HAP-1 (cell line): ENCODE results near the gene LMF2.
"Not testable (repeated sequence)": the region's sequence is repeated elsewhere in the genome, so short reads cannot be mapped to it uniquely, and the experiment has no call there.

Source experiments
- DNase-seq, 2 experiments: peaks; one replicate each; pipeline ENCODE4 v3.0.0-alpha.2; 2016 to 2020; ENCODE audit warnings: low spot score in 2 of 2
- H3K27me3 ChIP-seq: fragments of 250-450 bp; sonication (Bioruptor Pico); 2 replicates; pipeline ENCODE4 v1.5.1; 2020; ENCODE audit warnings: low read depth, mild to moderate bottlenecking, moderate library complexity
- H3K36me3 ChIP-seq: fragments of 250-450 bp; sonication (Bioruptor Pico); replicated peaks from 2 replicates; pipeline ENCODE4 v1.5.1; 2020; ENCODE audit warnings: mild to moderate bottlenecking
- H3K4me1 ChIP-seq: fragments of 250-450 bp; sonication (Bioruptor Pico); 2 replicates; pipeline ENCODE4 v1.5.1; 2020; ENCODE audit warnings: mild to moderate bottlenecking
- H3K4me3 ChIP-seq: fragments of 250-450 bp; sonication (Bioruptor Pico); 2 replicates; pipeline ENCODE4 v1.5.1; 2020; ENCODE audit warnings: mild to moderate bottlenecking, moderate library complexity
- H3K9me3 ChIP-seq: fragments of 250-450 bp; sonication (Bioruptor Pico); 2 replicates; pipeline ENCODE4 v1.5.1; 2020; ENCODE audit warnings: mild to moderate bottlenecking, moderate library complexity
- in situ Hi-C: fragments of 300-500 bp; cut with MboI; formaldehyde crosslinking; loops from 3 replicates; pipeline ENCODE4 v1.14.3; 2020; ENCODE audit warnings: low sequenced_read_pairs, inconsistent platforms, mixed read lengths

Gene LMF2

GRCh38 chr22:50522806-50523438, 15.4 kb upstream of the LMF2 start:
- in situ Hi-C loops = no loop called here
- Histone ChIP-seq H3K27me3 (no peaks in the 10 kb centered on the region), H3K4me1 (peaks cover 8% of the 10 kb centered on the region; the same call in 1 of the 2 replicates), H3K36me3 (peaks cover 59% of the 10 kb centered on the region), H3K9me3 (no peaks in the 10 kb centered on the region), H3K4me3 (no peak overlapping the region)
- no peak for DNase-seq

GRCh38 chr22:50522208-50522805, 14.8 kb upstream of the LMF2 start:
- in situ Hi-C loops = no loop called here
- Histone ChIP-seq H3K4me1 (peaks cover 7% of the 10 kb centered on the region; the same call in 1 of the 2 replicates), H3K36me3 (peaks cover 64% of the 10 kb centered on the region), H3K9me3 (no peaks in the 10 kb centered on the region), H3K4me3 (no peak overlapping the region), H3K27me3 (no peaks in the 10 kb centered on the region)
- no peak for DNase-seq

DNA sequence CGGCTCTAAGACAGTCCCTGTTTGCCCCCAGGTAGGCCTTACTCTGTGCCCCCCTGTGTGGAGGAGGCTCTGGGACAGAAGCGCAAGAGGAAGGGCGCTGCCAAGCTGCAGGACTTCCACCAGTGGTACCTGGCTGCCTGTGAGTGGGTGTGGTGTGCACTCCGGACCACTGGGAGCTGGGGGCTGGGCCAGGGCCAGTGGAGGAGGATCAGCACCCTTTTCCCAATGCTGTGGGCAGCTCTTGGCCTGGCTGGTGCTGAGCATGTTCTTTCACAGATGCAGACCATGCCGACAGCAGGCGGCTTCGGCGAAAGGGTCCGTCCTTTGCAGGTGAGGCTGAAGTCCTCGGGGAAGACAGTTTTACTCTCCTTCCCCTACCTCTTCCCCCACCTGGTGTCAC, 14.2 kb upstream of the LMF2 start:
- H3K4me1 ChIP-seq = peaks cover 1% of the 10 kb centered on the region; the same call in 1 of the 2 replicates
- DNase-seq = no peak
- in situ Hi-C loops = no loop called here
- H3K9me3 ChIP-seq = no peaks in the 10 kb centered on the region
- peaks cover 67% of the 10 kb centered on the region for H3K36me3 ChIP-seq
- no peaks in the 10 kb centered on the region for H3K27me3 ChIP-seq
- no peak overlapping the region for H3K4me3 ChIP-seq

GRCh38 chr22:50520826-50521453, 13.4 kb upstream of the LMF2 start:
- no peaks in the 10 kb centered on the region for H3K4me1 ChIP-seq

GRCh38 chr22:50520184-50520583, 12.7 kb upstream of the LMF2 start:
- H3K4me1 ChIP-seq, in situ Hi-C loops, H3K4me3 ChIP-seq, H3K9me3 ChIP-seq, H3K27me3 ChIP-seq, DNase-seq: not testable (repeated sequence)
- peaks cover 75% of the 10 kb centered on the region for H3K36me3 ChIP-seq

More at GRCh38 chr22:50520826-50521453, 13.4 kb upstream of the LMF2 start:
- Histone ChIP-seq H3K27me3 (no peaks in the 10 kb centered on the region), H3K4me3 (no peak overlapping the region), H3K9me3 (no peaks in the 10 kb centered on the region), H3K36me3 (peaks cover 74% of the 10 kb centered on the region)
- in situ Hi-C loops = no loop called here
- no peak for DNase-seq

DNA sequence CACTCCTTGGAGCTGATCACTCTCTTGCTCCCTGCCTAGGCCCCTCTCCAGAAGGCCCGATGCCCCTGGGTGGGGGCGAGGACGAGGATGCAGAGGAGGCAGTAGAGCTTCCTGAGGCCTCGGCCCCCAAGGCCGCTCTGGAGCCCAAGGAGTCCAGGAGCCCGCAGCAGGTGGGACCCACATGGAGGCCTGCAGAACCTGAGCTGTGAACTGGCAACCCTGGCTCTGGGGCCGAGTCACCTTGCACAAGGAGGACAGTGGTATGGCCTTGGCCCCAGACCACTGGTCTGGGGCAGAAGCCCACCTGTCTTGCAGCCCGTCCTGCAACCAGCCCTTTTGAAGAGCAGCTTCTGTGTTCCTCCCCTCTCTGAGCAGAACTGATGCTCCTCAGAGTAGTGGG, 11.6 kb upstream of the LMF2 start:
- H3K36me3 ChIP-seq = peaks cover 74% of the 10 kb centered on the region
- no peak for DNase-seq
- no peaks in the 10 kb centered on the region for H3K9me3 ChIP-seq
- H3K4me3 ChIP-seq = no peak overlapping the region
- in situ Hi-C loops = loop anchor here (10.0 kb wide), 1 partner anchor 264 kb away; the partner anchor contains the start of gene HDAC10
- H3K4me1 ChIP-seq = no peaks in the 10 kb centered on the region
- H3K27me3 ChIP-seq = no peaks in the 10 kb centered on the region

DNA sequence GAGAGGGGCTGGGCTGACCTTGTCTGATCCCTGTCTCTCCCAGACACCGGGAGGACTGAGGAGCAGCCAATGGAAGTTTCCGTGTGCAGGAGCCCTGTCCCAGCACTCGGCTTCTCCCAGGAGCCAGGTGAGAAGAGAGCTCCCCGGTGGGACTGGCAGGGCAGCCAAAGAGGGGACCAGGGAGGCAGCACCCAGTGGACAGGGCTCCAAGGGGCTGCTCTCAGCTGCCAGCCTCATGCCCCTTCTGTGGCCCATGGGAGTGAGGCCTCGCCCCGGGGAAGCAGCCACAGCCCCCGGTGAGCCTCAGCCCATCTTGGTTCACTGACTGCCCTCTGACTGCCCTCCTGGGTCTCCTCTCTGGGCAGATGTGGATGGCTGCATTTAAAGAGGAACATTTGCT, 11.1 kb upstream of the LMF2 start:
- DNase-seq = no peak
- H3K4me1 ChIP-seq = no peaks in the 10 kb centered on the region
- no peaks in the 10 kb centered on the region for H3K9me3 ChIP-seq
- no peak overlapping the region for H3K4me3 ChIP-seq
- no peaks in the 10 kb centered on the region for H3K27me3 ChIP-seq
- in situ Hi-C loops = loop anchor here (10.0 kb wide), 1 partner anchor 264 kb away; the partner anchor contains the start of gene HDAC10
- H3K36me3 ChIP-seq = peaks cover 68% of the 10 kb centered on the region

DNA sequence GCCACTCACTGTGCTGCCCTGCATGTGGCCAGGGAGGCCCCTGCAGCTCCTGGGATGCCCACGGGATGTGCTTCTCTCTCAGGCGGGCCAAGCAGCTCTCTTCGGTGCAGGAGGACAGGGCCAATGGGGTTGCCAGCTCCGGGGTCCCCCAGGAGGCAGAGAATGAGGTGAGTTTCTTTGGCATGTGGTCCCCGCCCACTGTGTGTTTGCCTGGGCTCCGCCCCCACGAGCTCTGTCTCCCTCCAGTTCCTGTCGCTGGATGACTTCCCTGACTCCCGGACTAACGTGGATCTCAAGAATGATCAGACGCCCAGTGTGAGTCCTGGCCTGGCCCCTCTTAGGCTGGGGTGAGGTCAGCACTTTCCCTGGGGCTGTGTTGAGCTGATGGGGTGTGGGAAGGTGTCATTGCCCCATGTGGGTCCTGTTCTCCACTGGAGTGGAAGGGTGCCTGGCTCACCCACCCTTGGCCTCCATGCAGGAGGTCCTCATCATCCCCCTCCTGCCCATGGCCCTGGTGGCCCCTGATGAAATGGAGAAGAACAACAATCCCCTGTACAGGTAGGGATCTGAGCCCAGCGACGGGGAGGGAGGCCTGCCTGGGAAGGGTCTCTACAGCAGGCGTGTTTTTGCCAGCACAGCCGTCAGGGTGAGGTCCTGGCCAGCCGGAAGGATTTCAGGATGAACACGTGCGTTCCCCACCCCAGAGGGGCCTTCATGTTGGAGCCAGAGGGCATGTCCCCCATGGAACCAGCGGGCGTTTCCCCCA, 10.2 kb upstream of the LMF2 start:
- Histone ChIP-seq H3K4me3 (no peak overlapping the region), H3K36me3 (peaks cover 63% of the 10 kb centered on the region), H3K9me3 (no peaks in the 10 kb centered on the region), H3K27me3 (no peaks in the 10 kb centered on the region), H3K4me1 (no peaks in the 10 kb centered on the region)
- no peak for DNase-seq
- in situ Hi-C loops = loop anchor here (10.0 kb wide), 1 partner anchor 263 kb away; the partner anchor contains the start of gene HDAC10

- no peaks in the 10 kb centered on the region for H3K9me3 ChIP-seq
- no peaks in the 10 kb centered on the region for H3K27me3 ChIP-seq
- no peak overlapping the region for H3K4me3 ChIP-seq
- no peak for DNase-seq
- H3K36me3 ChIP-seq = peaks cover 58% of the 10 kb centered on the region
- H3K4me1 ChIP-seq = no peaks in the 10 kb centered on the region
- in situ Hi-C loops = loop anchor here (10.0 kb wide), 1 partner anchor 262 kb away; the partner anchor contains the start of gene HDAC10
These were observed 9.4 kb upstream of the LMF2 start for GRCh38 chr22:50516891-50517290.

GRCh38 chr22:50516068-50516467, 8.6 kb upstream of the LMF2 start:
- Histone ChIP-seq H3K4me3 (no peak overlapping the region), H3K9me3 (no peaks in the 10 kb centered on the region), H3K27me3 (no peaks in the 10 kb centered on the region), H3K4me1 (no peaks in the 10 kb centered on the region), H3K36me3 (peaks cover 52% of the 10 kb centered on the region)
- in situ Hi-C loops = loop anchor here (10.0 kb wide), 1 partner anchor 261 kb away; the partner anchor contains the start of gene HDAC10
- no peak for DNase-seq

DNA sequence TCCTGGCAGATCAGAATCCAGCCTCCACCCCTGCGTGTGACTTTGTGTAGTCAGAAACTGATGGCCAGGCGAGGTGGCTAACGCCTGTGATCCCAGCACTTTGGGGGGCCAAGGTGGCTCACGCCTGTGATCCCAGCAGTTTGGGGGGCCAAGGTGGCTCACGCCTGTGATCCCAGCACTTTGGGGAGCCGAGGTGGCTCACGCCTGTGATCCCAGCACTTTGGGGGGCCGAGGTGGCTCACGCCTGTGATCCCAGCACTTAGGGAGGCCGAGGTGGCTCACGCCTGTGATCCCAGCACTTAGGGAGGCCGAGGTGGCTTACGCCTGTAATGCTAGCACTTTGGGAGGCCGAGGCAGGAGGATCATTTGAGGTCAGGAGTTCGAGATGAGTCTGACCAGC, 5.7 kb upstream of the LMF2 start:
- Histone ChIP-seq H3K4me1 (peaks cover 8% of the 10 kb centered on the region), H3K9me3 (no peaks in the 10 kb centered on the region), H3K27me3 (no peaks in the 10 kb centered on the region), H3K36me3 (peaks cover 36% of the 10 kb centered on the region), H3K4me3 (no peak overlapping the region)
- DNase-seq = no peak
- in situ Hi-C loops = loop anchor here (10.0 kb wide), 1 partner anchor 258 kb away; the partner anchor contains the start of gene HDAC10

DNA sequence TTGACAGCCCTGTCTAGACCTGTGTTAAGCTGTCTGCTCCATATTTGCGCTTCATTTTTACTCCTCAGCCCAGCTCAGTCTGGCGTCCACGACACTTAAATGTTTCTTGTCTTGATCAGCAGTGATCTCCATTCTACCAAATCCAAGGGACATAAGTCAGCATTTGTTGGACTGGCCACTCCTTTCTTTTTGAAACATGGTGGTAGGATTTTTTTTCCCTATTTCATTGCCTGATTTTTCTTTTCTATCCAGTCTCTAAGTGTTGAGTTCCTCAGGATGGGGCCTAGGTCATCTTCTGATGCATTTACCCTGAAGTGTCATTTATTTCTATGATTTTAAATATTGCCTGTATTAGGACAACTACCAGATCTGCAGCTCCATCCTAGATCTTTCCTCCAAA, 1.4 kb upstream of the LMF2 start:
- Histone ChIP-seq H3K4me1 (peaks cover 8% of the 10 kb centered on the region), H3K36me3 (peaks cover 32% of the 10 kb centered on the region), H3K27me3 (no peaks in the 10 kb centered on the region), H3K4me3 (peak overlapping the region; percentile 99), H3K9me3 (no peaks in the 10 kb centered on the region)
- no peak for DNase-seq
- in situ Hi-C loops = no loop called here

DNA sequence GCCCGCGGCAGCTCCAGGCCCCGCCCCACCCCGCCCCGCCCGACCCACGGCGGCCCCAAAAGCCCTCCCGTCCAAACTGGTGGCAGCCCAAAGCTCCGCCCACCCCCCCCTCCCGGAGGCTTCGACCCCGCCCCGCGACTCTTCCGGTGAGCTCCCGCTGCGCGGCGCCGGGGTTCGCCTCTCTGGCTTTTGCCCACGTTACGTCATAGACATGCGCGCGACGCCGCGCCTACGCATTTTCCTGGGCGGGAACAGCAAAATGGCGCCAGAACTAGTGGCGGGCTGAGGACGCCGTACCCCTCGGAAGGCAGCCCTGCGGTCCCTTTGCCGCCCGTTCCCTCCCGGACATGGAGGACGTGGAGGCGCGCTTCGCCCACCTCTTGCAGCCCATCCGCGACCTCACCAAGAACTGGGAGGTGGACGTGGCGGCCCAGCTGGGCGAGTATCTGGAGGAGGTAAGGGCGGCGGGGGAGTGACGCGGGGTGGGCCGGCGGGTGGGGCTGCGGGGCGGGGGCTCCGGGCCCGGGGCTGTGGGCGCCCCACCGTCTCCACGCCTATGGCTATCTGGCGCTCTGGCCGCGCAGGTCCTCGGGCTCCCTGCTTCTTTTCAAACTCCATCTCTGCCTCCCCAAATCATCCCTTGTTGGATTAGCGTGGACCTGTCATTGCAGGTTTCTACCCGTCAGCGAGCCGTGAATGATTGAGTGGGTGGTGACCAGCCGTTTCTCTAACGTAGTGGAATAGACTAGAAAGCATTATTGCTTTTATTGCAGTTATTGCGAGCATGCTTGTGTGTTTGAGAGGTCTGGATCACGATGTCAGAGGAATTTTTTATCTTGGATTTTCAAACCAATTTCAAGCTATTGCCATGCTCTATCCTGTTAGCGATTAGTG, 736 bp upstream of the LMF2 start, which contains the start of gene NCAPH2:
TSS of gene NCAPH2 (plus strand) at position 234 of the 894 bp plus-strand sequence. CDS start at position 348, 114 bp downstream.
- Histone ChIP-seq H3K4me3 (peak within 1 kb of the TSS; percentile 99), H3K4me1 (peaks cover 8% of the 10 kb centered on the region), H3K9me3 (no peaks in the 10 kb centered on the region), H3K36me3 (peaks cover 37% of the 10 kb centered on the region), H3K27me3 (no peaks in the 10 kb centered on the region)
- in situ Hi-C loops = no loop called here
- peak; percentile 89 to 97 for DNase-seq
